GM19193 (cell line): ENCODE data around the gene PRRT1.

ENCODE experiments used
- POLR2A ChIP-seq: IDR thresholded peaks from 4 replicates; pipeline ENCODE4 v1.6.1; 2011; ENCODE audit not compliant: insufficient read depth, insufficient read length; ENCODE audit errors: extremely low read depth

Gene PRRT1

DNA sequence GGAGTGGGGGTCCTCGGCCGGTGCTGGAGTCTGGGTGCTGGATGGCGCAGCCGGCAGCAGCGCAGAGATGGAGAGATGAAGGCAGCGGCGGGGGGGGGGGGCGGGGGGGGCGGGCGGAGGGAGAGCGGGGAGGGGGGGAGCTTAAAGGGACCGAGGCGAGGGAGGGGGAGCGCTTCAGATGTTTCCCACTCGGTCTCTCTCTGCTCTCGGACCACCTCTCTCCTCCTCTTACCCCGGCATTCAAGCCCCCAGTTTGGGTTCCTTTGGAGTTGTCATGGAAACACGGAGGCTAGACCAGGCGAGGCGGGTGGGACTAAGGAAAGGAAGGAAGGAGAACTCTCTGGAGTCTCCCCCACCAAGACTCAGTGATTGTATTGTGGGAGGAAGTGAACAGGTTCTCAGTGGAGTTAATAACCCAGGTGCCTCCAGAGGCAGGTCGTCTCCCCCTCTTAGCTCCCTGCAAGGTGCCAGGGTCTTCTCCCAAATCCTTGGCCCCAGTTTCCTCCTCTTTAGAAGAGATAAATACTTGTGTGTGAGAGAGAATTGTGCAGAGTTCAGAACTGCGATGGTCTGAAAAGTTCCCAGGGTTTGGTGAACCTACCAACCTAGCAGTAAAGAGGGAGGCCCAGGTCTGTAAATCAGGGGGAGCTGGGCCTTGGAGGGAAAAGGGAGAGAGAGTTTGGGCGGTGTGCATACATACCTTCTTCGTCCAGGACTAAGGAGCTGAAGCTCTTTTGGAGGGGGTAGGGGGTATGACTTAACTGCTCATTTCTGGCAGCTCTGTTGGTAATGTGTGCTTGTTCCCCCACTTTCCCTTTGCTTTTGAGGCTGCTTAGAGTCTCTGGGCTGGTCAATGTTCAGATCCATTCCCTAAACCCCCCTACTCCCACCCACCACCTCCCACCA lies at the start of gene PRRT1:
TSS of gene PRRT1 (minus strand) at position 77 of the 906 bp plus-strand sequence. CDS start 112 bp downstream, outside the sequence.
- no peak for TF ChIP-seq POLR2A

DNA sequence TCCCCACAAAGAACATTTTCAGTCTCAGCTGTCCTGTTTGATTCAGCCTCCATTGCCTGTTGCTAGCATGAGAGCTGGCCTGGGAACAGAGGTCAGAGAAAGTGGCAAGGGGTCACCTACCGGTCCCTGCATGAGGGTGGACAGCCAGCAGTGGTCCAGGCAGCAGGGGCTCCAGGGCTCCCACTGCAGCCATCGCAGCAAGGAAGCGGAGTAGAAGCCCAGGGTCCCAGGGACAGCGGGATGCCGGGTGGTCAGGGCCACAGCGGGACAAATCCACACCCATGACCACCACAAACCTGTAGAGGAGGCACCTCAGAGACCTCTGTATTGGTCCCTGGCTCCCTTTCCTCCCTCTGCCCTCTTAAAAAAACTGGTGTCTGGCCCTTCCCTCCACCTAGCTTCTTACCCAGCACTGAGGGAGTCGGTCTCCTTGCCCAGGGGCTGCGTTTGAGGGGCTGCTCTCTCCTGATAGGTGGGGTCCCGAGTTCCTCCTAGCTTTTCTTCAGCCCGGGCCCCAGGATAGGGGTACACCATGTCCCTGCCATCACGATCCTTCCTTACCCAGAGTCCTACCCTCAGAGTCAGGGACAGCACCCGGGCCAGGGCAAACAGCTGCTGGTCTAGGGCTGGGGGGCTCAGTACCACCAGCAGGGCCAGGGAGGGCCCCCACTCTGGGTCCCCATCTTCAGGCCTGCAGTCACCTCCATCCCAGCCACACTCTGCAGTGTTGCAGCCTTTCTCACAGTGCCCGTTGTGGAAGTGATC lies 49.2 kb upstream of the PRRT1 start:
- no peak for TF ChIP-seq POLR2A

GRCh38 chr6:32198866-32199265 lies 47.1 kb upstream of the PRRT1 start:
- no peak for TF ChIP-seq POLR2A

DNA sequence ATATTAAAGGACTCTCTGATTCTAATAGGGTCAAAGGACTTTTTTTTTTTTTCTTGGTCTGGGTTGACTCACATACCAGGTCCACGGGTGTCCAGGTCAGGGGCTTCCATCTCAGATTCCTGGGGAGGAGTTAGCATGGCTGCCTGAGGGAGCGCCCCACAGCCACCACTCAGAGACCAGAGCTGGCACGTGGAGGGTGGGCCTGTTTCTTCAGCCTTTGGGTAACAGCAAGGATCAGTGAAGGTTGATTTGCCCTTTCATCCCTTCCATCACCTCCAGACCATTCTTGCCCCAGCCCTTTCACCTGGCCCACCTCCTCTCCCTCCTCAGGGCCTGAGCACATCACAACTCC lies 46.6 kb upstream of the PRRT1 start:
- no peak for TF ChIP-seq POLR2A

DNA sequence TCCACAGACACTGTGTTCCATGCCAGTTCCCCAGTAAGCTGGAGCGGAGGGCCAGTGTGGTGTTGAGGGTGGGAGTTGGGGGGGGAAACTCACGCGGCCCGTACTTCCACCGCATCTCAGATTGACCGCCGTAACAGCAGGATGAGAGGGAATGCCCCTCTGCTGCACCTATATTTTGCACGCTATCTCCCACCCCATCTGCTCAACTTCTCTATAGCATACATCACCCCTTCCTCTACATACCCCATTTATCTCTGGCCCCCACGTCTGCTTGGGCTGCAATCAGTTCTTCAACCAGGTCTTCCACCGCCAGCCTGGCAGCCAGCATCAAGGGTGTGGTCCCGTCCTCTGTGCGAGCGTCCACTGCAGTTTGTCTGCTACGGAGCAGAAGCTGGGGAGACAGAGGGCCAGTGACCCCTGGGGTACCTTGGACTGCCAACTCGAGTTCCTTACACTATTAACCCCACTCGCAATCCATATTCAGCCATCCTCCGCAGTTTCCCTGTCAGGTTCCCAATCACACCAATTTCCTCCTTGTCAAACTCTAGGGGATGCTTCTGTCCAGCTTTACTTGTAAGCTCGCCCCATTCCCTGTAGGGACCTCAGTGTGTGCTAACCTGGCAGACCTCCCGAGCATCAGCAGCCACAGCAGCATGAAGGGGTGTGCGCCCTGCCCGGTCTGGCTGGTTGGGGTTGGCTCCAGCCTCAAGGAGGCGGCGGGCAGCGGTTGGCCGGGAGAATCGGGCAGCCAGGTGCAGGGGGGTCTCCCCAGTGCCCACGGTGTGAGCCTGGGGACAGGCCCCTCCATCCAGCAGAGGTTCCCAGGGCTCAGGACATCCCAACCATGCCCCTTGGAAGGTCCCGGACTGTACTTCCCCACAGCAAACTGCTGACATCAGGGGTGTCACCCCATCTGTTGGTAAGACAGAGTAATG lies 45.2 kb upstream of the PRRT1 start:
- no peak for TF ChIP-seq POLR2A

- TF ChIP-seq POLR2A = peak; percentile 88
Measured at GRCh38 chr6:32195902-32196681, 44.4 kb upstream of the PRRT1 start.

GRCh38 chr6:32195652-32195901 lies 43.8 kb upstream of the PRRT1 start:
- TF ChIP-seq POLR2A = no peak

DNA sequence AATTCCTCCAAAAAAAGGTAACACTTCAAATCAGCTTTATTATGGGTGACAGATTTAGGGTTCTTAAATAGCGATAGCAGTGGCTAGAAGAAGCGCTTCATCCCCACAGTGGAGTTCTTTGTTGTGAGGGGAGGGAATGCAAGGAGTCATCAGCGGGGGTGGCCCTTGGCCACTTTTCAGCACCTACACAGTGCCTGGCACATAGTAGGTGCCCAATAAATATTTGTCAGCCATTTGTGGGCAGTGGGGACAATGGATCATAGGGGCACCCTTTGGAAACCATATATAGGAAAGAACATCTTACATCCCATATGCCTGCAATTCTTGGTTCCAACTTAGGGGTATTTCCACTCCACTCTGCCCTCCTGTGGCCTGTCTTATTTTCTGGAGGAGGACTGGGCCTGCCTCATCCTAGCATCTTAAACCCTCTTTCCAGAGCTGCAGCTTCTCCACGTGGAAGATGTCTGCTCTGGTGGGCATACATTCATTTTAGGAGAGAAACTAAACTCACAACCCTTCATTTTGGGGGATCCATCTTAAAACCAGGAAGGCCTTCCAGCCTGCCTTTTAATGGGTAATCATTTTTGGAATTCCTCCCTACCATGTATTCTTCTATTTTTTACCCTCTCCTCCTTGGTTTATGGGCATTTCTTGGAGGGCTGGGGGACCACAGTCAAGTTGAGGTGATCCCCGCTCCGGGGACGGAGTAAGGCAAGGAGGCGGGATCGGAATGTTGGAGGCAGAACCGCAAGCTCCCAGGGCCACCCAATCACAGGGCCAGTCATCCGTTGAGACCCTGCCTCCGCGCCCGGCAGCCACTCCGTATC lies 43.3 kb upstream of the PRRT1 start:
- peak; percentile 12 for TF ChIP-seq POLR2A

DNA sequence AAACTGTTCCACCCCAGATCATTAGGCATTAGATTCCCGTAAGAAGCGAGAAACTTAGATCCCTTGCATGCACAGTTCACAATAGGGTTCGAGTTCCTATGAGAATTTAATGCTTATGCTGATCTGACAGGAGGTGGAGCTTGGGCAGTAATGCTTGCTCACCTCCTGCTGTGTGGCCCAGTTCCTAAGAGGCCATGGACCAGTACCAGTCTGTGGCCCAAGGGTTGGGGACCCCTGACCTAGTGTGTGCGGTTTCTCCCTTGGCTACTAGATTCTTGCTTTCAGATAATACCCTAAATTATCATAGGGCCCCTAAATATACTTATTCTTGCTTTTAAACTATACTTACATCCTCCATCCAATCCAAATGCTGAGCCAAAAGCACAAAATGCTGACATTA lies 42.6 kb upstream of the PRRT1 start:
- TF ChIP-seq POLR2A = no peak

DNA sequence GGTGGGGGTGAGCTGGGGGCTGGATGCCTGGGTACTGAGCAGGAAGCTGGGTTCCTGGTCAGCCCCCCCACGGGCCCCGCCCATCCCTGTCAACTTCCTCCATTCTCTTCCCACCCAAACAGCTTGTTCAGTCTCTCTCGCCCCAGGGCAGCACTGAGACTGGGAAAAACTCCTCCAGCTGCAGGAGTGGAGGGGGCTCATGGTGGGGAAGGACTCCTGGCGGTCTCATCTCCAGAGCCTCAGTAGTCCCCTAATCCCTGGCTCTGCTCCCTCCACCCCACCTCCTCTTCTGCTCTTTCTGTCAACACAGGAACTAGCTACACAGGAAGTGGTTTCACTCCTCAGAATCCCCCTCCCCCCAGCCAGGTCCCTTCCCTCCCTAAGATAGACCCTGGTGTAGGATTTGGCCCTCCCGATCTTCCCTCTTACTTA lies 40.9 kb upstream of the PRRT1 start, which contains the start of gene GPSM3:
TSS of gene GPSM3 (minus strand) at position 36 of the 432 bp plus-strand sequence. CDS start 130 bp downstream, outside the sequence.
- TF ChIP-seq POLR2A = peak; percentile 67

GRCh38 chr6:32191696-32192607 lies 40.2 kb upstream of the PRRT1 start:
- peak; percentile 34 for TF ChIP-seq POLR2A
